ENCODE results near the gene GPHN. TPM values are rescaled to one million over a fixed set of nuclear protein-coding genes. Genes with fewer than 3 reads are reported as not detected.

Gene GPHN
- total RNA-seq, 1 experiment from 2014 or later = 18.1 TPM

GRCh38 chr14:66910311-66910840, 402.4 kb downstream of the GPHN start (continued):
- no peak for TF ChIP-seq ZNF512 (CRISPR knock-in tag; IDR thresholded peaks at IDR 0.05; ENCODE audit: borderline replicate concordance)

GRCh38 chr14:66916421-66916820, 408.5 kb downstream of the GPHN start:
- CTCF ChIA-PET = no interaction called here
- Mint-ChIP-seq H3K4me1 (no peaks in the 10 kb centered on the region), H3K27ac (no peak overlapping the region), H3K27me3 (ENCODE audit: low read depth) (no peaks in the 10 kb centered on the region), H3K4me3 (no peak overlapping the region), H3K9me3 (peaks cover 14% of the 10 kb centered on the region), H3K36me3 (peaks cover 9% of the 10 kb centered on the region)
- ATAC-seq (no peak), DNase-seq (ENCODE audit: low spot score) (no peak)
- TF ChIP-seq TEAD1 (CRISPR knock-in tag; IDR thresholded peaks at IDR 0.05) = no peak
- POLR2A ChIA-PET = no interaction called here

- CTCF ChIA-PET = no interaction called here
- ATAC-seq (no peak), DNase-seq (ENCODE audit: low spot score) (no peak)
- TF ChIP-seq RORB (CRISPR knock-in tag; IDR thresholded peaks at IDR 0.05) (no peak), ZBTB43 (CRISPR knock-in tag; IDR thresholded peaks at IDR 0.05) (no peak), NFYB (CRISPR knock-in tag; conservative IDR thresholded peaks at IDR 0.05; ENCODE audit: low read depth) (no peak), ZNF423 (CRISPR knock-in tag; IDR thresholded peaks at IDR 0.05) (no peak), PRRX2 (CRISPR knock-in tag; IDR thresholded peaks at IDR 0.05) (no peak), ZNF138 (CRISPR knock-in tag; conservative IDR thresholded peaks at IDR 0.05) (no peak), ATF1 (CRISPR knock-in tag; IDR thresholded peaks at IDR 0.05) (no peak)
- Mint-ChIP-seq H3K4me1 (no peaks in the 10 kb centered on the region), H3K4me3 (no peak overlapping the region), H3K27me3 (ENCODE audit: low read depth) (no peaks in the 10 kb centered on the region), H3K36me3 (peaks cover 11% of the 10 kb centered on the region), H3K27ac (no peak overlapping the region), H3K9me3 (peaks cover 17% of the 10 kb centered on the region)
- POLR2A ChIA-PET = no interaction called here
Measured at GRCh38 chr14:66918527-66918926, 410.6 kb downstream of the GPHN start.

GRCh38 chr14:66920196-66920595, 412.2 kb downstream of the GPHN start:
- H3K9me3 Mint-ChIP-seq = peaks cover 17% of the 10 kb centered on the region
- POLR2A ChIA-PET = no interaction called here
- ATAC-seq = no peak
- DNase-seq (ENCODE audit: low spot score) = no peak
- no peak overlapping the region for H3K27ac Mint-ChIP-seq
- H3K27me3 Mint-ChIP-seq (ENCODE audit: low read depth) = no peaks in the 10 kb centered on the region
- TF ChIP-seq CDX4 (CRISPR knock-in tag; IDR thresholded peaks at IDR 0.05; ENCODE audit: borderline replicate concordance) (no peak), TEAD4 (CRISPR knock-in tag; IDR thresholded peaks at IDR 0.05) (no peak), MYBL2 (CRISPR knock-in tag; IDR thresholded peaks at IDR 0.05) (no peak), USF2 (CRISPR knock-in tag; IDR thresholded peaks at IDR 0.05) (no peak), TCF7 (CRISPR knock-in tag; IDR thresholded peaks at IDR 0.05; ENCODE audit: low read depth) (no peak), GRHL2 (CRISPR knock-in tag; IDR thresholded peaks at IDR 0.05; ENCODE audit: insufficient replicate concordance, severe bottlenecking) (no peak), SMAD3 (CRISPR knock-in tag; IDR thresholded peaks at IDR 0.05; ENCODE audit: borderline replicate concordance) (no peak), PREB (CRISPR knock-in tag; IDR thresholded peaks at IDR 0.05; ENCODE audit: borderline replicate concordance) (no peak), GTF2I (CRISPR knock-in tag; conservative IDR thresholded peaks at IDR 0.05) (no peak), OVOL2 (CRISPR knock-in tag; IDR thresholded peaks at IDR 0.05; ENCODE audit: borderline replicate concordance) (no peak), EMX1 (CRISPR knock-in tag; IDR thresholded peaks at IDR 0.05) (no peak), CTCF (IDR thresholded peaks at IDR 0.05) (no peak), IRF2 (CRISPR knock-in tag; IDR thresholded peaks at IDR 0.05; ENCODE audit: borderline replicate concordance, low read depth) (no peak), FOXJ3 (CRISPR knock-in tag; IDR thresholded peaks at IDR 0.05; ENCODE audit: borderline replicate concordance) (no peak), RORB (CRISPR knock-in tag; IDR thresholded peaks at IDR 0.05) (no peak)
- no peak overlapping the region for H3K4me3 Mint-ChIP-seq
- no peaks in the 10 kb centered on the region for H3K4me1 Mint-ChIP-seq
- peaks cover 11% of the 10 kb centered on the region for H3K36me3 Mint-ChIP-seq
- CTCF ChIA-PET = no interaction called here
